ENCODE results near the gene DCLRE1A.

The DCLRE1A gene

GRCh38 chr10:113854761-113855588 is 1.1 kb upstream of the DCLRE1A start:
- Histone ChIP-seq H3K4me3 (ENCODE audit: low read depth, low read length) (peak overlapping the region; percentile 84), H3K4me2 (ENCODE audit: low read length) (peak overlapping the region; percentile 71), H3K9me3 (ENCODE audit: control insufficient read depth, low read length) (no peaks in the 10 kb centered on the region), H3K36me3 (ENCODE audit: control insufficient read depth, insufficient read depth, low read length) (no peaks in the 10 kb centered on the region), H3K79me2 (peaks cover 16% of the 10 kb centered on the region), H3K9ac (peak overlapping the region; percentile 39), H3K27ac (peak overlapping the region; percentile 82), H3K27me3 (ENCODE audit: control insufficient read depth, insufficient read depth, low read length) (no peaks in the 10 kb centered on the region), H3K4me1 (peaks cover 12% of the 10 kb centered on the region), H2AFZ (peak overlapping the region; percentile 86)
- TF ChIP-seq CTCF (IDR thresholded peaks at IDR 0.05): no peak

GRCh38 chr10:113853578-113854012 is 287 bp downstream of the DCLRE1A start:
- Histone ChIP-seq H3K27me3 (ENCODE audit: control insufficient read depth, insufficient read depth, low read length) (no peaks in the 10 kb centered on the region), H3K9ac (no peak overlapping the region), H3K4me1 (peaks cover 12% of the 10 kb centered on the region), H3K4me3 (ENCODE audit: low read depth, low read length) (peak overlapping the region; percentile 84), H3K27ac (peak overlapping the region; percentile 82), H3K9me3 (ENCODE audit: control insufficient read depth, low read length) (no peaks in the 10 kb centered on the region), H3K79me2 (peaks cover 16% of the 10 kb centered on the region), H3K4me2 (ENCODE audit: low read length) (peak overlapping the region; percentile 71), H2AFZ (peak overlapping the region; percentile 86), H3K36me3 (ENCODE audit: control insufficient read depth, insufficient read depth, low read length) (no peaks in the 10 kb centered on the region)
- TF ChIP-seq CTCF (IDR thresholded peaks at IDR 0.05): no peak

GRCh38 chr10:113849946-113850345 is 3.9 kb downstream of the DCLRE1A start:
- H3K4me1 ChIP-seq: peaks cover 7% of the 10 kb centered on the region
- no peak overlapping the region for H3K4me3 ChIP-seq (ENCODE audit: low read depth, low read length)
- no peak overlapping the region for H3K4me2 ChIP-seq (ENCODE audit: low read length)
- H3K79me2 ChIP-seq: peaks cover 9% of the 10 kb centered on the region
- TF ChIP-seq CTCF (IDR thresholded peaks at IDR 0.05): no peak
- no peak overlapping the region for H2AFZ ChIP-seq
- no peak overlapping the region for H3K27ac ChIP-seq
- H3K9me3 ChIP-seq (ENCODE audit: control insufficient read depth, low read length): no peaks in the 10 kb centered on the region
- H3K9ac ChIP-seq: no peak overlapping the region
- no peaks in the 10 kb centered on the region for H3K36me3 ChIP-seq (ENCODE audit: control insufficient read depth, insufficient read depth, low read length)
- no peaks in the 10 kb centered on the region for H3K27me3 ChIP-seq (ENCODE audit: control insufficient read depth, insufficient read depth, low read length)

- no peak for TF ChIP-seq CTCF (IDR thresholded peaks at IDR 0.05)
- Histone ChIP-seq H3K27me3 (ENCODE audit: control insufficient read depth, insufficient read depth, low read length) (no peaks in the 10 kb centered on the region), H2AFZ (no peak overlapping the region), H3K9me3 (ENCODE audit: control insufficient read depth, low read length) (no peaks in the 10 kb centered on the region), H3K4me1 (peaks cover 7% of the 10 kb centered on the region), H3K4me2 (ENCODE audit: low read length) (no peak overlapping the region), H3K27ac (no peak overlapping the region), H3K4me3 (ENCODE audit: low read depth, low read length) (no peak overlapping the region), H3K9ac (no peak overlapping the region), H3K79me2 (peaks cover 6% of the 10 kb centered on the region), H3K36me3 (ENCODE audit: control insufficient read depth, insufficient read depth, low read length) (no peaks in the 10 kb centered on the region)
These were observed 4.6 kb downstream of the DCLRE1A start for GRCh38 chr10:113849140-113849803.

Data from parathyroid adenoma (tissue), 2 donors.